NCI-H2107 treated with DMSO at 0.1 percent for 48 hours (cell line): ENCODE results near the gene TMEM151B.
A peak's percentile ranks its signal among the peaks of the same experiment; 100 is the strongest.

Experiments used
- DNase-seq: peaks from one replicate; lab custom pipeline; 2025; ENCODE audit not compliant: unreplicated experiment; lab: John Stamatoyannopoulos, UW

TMEM151B gene

DNA sequence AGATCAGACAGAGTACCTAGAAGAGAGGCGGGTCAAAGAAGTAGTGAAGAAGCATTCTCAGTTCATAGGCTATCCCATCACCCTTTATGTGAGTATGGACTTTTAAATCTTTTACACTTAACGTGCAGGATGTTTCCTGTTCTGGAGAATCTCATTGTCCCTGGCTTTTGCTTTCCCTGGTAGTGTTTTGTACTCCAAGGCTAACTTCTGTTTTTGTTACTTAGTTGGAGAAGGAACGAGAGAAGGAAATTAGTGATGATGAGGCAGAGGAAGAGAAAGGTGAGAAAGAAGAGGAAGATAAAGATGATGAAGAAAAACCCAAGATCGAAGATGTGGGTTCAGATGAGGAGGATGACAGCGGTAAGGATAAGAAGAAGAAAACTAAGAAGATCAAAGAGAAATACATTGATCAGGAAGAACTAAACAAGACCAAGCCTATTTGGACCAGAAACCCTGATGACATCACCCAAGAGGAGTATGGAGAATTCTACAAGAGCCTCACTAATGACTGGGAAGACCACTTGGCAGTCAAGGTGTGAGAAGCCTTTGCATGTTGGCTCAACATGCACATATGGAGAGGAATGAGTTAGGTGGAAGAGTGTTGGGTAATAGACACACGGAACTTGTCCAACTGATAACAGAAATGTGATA is 20.1 kb upstream of the TMEM151B start:
- DNase-seq = no peak

DNA sequence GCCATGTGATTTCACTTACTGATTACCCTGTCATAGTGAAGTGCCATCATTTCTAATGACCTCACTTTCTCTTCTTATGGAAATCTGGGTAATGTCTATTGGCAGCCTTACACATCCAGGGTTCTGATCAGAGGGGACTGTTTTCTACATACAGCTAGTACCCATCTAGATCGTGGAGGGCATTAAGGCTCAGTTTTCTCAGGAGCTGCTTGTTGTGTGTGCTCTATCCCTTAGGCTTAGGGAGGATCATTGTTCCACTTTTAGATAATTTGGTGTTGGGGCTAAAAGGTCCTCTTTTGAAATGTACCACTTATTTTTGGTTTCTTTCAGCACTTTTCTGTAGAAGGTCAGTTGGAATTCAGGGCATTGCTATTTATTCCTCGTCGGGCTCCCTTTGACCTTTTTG is 19.5 kb upstream of the TMEM151B start:
- DNase-seq = no peak

DNA sequence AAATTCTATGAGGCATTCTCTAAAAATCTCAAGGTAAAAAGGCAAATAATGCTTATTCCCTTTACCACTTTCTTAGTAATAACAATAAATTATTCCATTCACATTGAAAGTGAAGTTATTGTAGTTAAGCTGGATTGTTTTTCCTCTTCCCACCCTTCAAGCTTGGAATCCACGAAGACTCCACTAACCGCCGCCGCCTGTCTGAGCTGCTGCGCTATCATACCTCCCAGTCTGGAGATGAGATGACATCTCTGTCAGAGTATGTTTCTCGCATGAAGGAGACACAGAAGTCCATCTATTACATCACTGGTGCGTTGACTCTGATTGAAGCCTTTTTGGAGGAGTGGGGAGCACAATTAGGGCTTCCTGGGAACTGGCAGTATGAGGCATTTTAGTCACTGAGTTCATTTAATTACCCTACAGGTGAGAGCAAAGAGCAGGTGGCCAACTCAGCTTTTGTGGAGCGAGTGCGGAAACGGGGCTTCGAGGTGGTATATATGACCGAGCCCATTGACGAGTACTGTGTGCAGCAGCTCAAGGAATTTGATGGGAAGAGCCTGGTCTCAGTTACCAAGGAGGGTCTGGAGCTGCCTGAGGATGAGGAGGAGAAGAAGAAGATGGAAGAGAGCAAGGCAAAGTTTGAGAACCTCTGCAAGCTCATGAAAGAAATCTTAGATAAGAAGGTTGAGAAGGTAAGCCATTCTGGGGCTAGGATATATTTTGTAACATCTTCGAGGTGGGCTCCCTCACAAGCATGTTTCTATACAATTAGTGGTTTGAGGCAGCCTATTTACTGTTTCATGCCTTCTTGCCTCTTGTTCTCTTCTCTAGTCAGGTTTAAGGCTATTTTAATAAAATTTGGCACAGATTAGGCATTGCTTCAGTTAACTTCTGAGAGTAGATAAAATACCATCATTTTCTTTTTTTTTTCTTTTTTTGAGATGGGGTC is 18.4 kb upstream of the TMEM151B start:
- DNase-seq = no peak

DNA sequence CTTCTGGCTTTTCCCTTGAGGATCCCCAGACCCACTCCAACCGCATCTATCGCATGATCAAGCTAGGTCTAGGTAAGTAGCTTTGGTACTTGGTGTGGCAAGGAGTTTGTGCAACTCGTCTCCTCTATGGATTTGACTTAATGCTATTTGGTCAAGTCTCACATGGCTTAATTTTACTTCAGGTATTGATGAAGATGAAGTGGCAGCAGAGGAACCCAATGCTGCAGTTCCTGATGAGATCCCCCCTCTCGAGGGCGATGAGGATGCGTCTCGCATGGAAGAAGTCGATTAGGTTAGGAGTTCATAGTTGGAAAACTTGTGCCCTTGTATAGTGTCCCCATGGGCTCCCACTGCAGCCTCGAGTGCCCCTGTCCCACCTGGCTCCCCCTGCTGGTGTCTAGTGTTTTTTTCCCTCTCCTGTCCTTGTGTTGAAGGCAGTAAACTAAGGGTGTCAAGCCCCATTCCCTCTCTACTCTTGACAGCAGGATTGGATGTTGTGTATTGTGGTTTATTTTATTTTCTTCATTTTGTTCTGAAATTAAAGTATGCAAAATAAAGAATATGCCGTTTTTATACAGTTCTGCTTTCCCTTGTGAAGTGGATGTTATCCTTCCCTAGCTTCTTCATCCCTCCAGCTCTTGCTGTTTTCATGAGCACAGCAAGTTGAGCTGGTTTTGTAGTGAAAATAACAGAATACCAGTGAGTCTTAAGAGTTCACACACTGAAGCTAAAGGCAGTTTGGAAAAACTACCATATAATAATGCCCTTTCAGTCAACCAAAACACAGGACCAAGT is 16.7 kb upstream of the TMEM151B start:
- peak; percentile 27 for DNase-seq

DNA sequence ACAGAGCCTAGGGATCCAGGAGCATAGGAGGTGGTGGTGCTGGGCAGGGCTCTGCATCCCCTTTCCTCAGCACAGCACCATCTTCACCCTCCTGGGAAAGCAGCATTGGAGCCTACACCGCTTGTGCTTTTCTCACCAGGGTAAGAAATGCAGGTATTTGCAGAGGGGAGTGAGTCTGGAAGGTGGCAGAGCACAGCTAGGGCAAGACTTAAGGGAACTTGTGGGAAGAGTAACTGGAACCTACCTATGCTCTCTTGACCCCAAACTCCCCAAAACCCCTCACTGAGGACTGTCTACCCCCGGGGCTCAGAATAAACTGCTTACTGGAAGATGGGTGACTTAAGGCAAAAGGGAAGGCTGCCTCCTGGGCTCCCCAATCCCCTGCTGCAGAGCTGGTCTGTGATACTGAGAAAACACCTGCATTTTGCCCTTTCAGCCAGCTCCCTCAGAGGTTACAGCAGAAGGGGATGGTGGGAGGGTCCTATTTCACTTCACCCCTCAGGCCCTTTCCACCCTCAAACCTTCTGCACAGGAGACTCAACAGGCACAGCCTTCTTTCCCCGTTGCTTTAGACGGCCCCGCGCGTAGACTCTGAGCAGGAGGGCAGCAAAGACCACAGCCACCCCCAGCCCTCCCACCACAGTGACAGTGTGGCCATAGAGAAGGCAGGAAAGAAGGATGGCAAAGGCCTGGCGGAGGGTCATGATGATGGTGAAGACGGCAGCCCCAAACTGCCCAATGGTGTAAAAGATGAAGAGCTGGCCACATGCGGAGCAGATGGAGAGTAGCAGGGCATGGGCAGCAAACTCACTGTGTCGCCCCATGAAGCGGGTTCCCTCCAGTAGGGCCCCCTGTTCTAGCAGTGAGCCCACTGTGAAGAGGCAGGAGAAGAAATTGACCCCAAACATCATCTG is 15.8 kb upstream of the TMEM151B start:
- no peak for DNase-seq

DNA sequence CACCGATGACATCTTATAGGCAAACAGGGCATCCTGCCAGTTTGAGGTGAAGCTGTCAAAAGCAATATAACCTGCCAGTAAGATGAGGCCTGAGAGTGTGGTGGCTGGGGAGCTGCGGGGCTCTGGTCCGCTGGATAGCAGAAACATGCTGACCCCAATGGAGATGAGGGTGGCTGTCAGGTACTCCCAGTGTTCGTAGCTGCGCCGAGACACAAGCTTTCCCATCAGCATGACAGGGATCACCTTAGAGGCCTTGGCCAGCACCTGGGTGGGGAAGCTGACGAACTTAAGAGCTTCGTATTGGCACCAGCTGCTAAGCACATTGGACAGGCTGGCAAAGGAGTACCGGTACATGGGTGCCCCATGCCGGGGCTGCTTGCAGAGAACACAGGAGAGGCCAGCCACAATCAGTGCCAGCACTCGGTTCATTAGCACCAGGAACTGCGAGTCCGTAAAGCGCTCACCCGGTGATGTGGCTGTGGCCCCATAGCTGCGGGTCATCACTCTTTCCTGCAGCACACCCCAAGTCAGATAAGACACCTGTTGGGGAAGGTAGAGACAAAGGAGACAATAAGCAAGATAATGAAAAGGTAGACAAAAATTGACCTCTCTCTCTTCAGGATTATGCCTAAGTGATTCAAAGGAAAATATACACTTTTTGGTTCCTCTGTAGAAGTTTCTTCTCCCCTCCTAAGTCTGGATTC is 15.0 kb upstream of the TMEM151B start:
- no peak for DNase-seq

DNA sequence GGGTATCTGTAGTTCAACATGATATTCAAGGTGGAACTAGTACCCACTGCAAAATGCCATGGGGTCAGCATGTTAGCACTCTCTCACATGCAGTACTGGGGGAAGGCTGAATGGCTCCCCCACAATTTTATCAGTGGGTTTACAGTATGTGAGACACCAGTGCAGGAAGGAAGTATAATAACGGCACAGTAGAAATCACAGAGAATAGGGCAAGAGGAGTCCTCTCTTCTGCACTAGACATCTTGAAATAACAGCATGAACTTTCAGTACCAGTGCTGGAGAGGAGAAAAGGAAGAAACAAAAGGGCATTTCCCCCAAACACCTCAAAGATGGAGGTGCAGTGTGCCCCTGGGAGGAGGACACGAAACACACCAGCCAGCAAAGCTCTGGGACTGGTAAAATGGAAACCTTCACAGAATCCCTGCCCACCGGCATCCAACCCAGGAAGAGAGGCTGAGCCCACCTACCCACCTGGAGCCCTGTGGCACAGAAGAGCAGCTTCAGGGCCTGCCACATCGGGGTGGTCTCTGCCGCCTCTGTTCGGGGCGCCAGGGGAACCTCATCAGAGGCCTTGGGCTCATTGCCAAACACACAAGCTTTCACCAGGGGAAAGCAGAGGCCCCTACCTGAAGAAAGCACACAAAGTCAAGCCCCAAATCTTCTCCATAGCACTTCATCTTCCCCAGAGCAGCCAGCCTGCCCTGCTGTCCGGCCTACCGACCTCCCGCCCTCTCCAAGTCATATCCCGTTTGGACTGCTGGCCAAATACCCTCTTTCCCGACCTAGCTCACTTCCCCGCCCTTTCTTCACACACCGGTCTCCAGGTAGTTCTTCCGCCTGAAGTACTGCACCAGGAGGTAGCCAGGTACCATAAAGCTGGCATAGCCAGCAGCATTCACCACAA is 14.1 kb upstream of the TMEM151B start:
- no peak for DNase-seq

DNA sequence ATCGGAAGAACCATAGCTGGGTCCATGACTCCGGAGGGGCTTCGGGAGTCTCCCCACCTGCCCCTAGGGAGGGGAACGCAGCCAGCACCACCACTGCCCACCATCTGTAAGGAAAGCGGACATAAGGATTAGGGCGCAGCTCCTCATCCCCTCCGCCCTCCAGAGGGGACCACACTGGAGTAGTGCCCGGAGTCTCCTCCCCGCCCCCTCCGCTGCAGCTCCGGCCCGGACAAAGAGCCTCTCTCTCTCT is 13.6 kb upstream of the TMEM151B start:
- no peak for DNase-seq

DNA sequence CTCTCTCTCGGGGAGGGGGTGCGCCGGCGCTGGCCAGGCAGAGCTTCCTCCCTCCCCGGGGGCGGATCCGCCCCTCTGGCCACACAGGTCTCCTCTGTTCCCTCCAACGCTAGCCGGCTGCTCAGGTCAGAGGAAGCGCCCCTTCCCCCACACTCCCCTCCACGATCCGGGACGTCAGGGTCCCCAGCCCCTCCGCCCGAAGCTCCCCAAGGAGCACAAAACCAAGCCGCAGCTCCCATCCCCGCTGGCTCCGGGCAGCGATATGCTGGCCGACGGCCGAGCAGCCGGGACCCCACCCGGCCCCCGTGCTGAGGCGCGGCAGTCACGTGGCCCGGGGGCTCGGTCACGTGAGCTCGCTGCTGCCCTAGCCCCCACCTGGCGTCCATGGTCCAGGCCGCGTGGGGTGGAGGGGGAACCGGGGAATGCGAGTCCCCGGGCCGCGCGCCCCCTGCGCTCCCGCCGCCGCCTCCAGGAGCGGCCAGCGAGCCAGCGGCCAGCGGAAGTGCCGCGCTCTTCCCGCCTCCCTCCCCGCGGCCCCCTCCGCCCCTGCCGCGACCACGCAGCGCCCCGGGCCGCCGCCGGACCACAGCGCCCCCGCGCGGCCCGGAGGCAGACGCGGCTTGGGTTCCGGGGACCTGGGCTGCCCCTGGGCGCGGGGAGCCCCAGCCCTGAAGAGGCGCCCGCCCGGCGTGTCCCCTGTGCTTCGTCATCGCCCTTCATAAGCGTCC is 13.1 kb upstream of the TMEM151B start, which contains the start of gene SLC35B2:
Gene SLC35B2, minus strand, starts transcription at position 504 of the 728 bp plus-strand sequence. Its CDS starts 118 bp downstream, at position 386.
- DNase-seq = peak; percentile 19

DNA sequence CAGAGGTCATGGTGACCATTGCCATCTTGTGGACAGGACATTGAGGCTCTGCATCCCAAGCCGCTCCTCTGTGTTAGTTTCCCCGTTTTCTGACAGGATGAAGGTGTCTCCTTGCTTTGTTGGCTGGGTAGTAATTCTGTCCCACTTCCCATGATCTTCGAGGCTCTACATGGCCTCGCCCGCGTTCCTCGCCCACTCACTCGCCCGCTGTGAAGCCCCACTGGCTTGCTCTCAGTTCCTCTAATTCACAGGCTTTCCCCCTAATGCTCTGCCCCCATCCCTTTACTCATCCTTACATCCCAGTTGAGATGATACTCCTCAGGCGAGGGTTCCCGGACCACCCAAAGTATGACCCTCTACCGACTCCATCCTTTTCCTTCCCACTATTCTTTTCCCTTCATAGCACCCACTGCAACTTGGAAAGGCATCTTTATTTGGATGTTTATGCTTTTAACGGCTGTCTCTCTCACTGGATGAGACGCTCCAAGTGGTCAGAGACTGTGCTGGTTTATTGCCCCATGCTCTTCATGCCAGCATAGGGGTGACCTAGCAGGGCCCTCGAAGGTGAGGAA is 12.4 kb upstream of the TMEM151B start:
- DNase-seq = no peak

DNA sequence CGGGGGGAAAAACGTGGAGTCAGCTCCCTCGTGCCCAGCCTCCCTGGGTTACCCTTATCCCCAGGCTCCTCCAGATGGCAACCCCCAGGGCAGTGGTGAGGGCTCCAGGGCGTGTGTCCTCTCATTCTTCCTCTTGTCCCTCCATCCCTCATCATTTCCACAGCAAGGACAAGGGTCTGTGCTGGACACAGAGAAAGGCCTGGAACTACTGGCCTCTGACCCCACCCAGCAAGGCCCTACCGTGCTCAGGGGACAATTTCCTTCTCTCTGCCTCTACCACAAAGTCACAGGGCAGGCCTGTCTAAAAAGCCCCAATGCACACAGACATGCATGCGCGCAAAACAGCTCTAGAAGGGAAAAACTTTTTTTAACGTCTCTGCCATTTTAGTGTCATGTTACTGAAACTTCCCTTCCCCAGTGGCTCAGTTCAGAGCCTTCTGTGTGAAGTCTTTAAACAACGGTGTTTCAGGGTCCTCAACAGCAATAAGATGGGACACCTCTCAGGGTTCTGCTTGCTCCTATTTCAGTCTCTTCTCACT is 11.9 kb upstream of the TMEM151B start:
- DNase-seq = no peak

DNA sequence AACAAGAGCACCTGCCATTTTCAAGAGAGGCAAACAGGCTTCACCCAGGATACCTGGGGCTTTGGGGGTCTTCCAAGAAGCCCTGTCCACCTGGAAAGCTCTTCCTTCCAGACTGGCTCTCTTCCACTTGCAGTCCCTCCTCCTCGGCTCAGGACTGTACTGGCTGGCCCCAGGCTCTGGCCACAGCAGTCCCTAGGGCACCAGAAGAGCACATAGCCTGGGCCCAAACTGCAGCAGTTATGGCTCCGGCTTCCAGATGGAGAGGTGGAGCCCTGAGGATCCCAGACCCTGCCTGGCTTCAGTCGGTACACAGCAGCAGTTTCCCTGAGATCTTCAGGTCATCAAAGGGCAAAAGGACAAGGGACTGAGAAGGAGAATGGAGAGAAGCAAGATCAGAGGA is 11.3 kb upstream of the TMEM151B start:
- DNase-seq = no peak

DNA sequence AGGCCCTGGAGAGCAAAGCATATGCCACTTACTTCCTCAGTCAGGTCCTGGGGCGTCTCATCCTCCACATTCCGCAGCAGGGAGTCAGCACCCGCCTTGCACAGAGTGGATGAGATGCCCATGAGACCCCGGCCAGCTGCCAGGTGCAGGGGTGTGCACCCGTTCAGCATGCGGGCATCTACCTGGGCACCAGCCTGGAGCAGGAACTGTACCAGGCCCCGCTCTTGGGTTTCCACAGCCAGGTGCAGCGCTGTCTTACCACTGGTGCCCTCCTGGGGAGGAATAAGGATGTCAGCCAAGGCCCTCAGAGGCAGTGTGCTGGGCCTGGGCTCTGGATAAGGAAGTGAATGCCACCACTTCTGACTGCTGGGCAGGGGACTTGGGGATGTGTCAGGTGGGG is 10.2 kb upstream of the TMEM151B start:
- DNase-seq = no peak

DNA sequence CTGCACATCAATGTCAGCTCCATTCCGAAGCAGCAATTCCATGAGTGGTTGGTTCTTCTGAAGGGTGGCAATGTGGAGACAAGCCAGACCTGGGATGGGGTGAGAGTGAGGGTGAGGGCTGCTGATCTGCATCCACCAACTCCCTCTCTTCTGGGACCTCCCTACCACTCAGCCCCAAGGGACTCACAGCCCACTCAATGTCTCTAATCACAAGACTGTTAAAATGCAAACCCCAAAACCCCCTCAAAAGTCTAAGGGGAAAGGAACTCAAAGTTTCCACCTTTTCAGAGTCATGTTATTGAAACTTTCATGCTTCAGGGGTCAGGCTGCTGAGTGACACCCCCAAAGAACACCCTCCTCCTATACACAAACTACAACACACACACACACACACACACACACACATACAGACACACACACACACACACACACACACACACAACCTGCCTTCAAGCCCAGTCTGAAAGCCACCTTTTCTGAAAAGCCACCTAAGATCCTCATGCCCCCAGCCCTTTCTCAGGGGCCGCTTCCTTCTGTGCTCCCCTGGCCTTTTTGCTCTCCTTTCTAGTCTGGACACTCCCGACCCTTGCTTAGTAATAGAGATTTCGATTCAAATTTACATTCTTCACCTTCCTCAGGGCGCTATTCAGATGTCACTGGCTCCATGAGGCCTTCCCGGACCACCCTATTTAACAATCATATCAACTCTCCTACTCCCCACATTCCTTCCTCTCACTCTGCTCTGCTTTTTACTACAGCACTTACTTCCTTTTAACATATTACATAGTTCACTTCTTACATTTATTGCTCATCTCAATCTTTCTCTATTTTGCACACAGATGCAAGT is 9.6 kb upstream of the TMEM151B start:
- no peak for DNase-seq

DNA sequence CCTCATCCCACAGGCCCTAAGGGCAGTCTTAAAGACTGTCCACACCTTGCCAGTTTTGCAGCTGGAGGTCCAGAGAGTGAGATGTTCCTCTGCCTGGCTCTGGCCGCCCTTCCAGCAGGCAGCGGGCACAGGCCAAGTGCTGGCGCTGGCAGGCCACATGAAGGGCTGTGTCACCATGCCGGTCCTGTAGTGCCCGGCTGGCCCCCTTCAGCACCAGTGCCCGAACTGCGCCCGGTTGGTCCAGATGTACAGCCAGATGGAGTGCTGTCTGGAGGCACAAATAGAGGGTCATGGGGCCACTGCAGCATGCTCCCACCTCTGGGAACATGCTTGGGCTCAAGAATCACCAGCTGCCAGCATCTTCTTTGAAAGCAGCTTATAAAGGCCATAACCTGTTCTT is 8.7 kb upstream of the TMEM151B start:
- no peak for DNase-seq

DNA sequence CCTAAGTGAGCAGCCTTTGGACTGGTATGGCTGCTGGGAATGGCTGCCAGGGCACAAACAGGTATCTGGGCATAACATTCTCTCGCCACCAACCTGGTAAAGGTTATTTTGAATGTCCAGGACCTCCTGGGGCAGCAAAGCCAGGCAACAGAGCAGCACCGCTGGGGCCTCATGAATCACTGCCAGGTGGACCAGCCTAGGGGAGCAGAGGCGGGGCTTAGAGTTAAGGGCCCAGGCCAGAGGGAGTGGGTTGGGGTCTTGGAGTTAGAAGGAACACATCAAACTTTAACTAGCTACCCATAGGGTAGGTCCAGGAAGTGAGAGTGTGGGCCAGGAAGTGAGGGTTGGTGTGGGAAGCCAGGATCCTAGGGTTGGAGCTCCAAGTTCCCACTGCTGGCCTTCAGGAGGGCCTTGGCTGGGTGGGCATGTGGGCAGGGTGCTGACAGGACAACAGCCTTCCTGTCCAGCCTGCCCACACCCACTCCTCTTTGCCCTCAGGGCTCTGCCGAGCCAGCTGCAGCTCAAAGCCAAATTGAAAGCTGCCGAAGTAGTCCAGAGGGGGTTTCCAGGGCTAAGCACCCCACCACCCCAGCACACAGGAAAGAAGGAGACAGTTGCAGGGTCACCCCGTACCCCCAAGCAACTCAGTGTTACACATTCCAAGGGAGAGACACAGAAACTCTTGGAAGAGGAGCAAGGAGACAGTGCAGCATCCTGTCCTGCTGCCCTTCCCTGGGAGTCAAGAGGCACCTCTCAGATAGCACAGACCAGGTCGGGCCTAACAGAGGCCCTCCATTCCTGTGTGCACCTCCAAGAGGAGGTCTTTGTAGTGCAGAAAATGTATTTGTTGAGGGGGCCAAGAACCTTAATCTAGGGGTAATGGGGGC is 7.5 kb upstream of the TMEM151B start:
- no peak for DNase-seq
